Left cardiac atrium (tissue), 4 donors: Measurements from ENCODE around the gene FGFR2. TPM values are rescaled to one million over a fixed set of nuclear protein-coding genes. Genes with fewer than 3 reads are reported as not detected.

Source experiments
- ATAC-seq, 2 donors: fragments of 200-7000 bp; cut with Tn5 transposase; one replicate each; pipeline ENCODE4 v1.9.1; 2020; ENCODE audit warnings: mild to moderate bottlenecking in 2 of 2, moderate library complexity in 2 of 2
- DNase-seq: peaks from one replicate; pipeline ENCODE4 v3.0.0-alpha.2; 2020
- intact Hi-C, 2 donors: fragments of 100-400 bp; cut with DNase I; formaldehyde crosslinking; loops; one replicate each; pipeline versions ENCODE4 v1.14.1 to v1.15.1; 2022 to 2023
- total RNA-seq, 2 donors: library from RNA; stranded (reverse); fragmentation: NEBNext Ultra II Directional; extraction: Animal tissue kit (Norgen Biotek cat#: 25700); gene quantifications; one replicate each; pipeline ENCODE4 v1.2.1, GENCODE V29; 2021
- donor health status: DM: no; HTN: yes; CAD: no.
- donor health status: DM: no; HTN: yes; CAD: no; lungs with severe emphysema.
- donor health status: DM: yes; HTN: yes; CAD: no.
- donor health status: Dilated cardiomyopathy.

Gene FGFR2
- total RNA-seq, 2 donors from 2014 or later: 6.1 to 24.4 TPM

DNA sequence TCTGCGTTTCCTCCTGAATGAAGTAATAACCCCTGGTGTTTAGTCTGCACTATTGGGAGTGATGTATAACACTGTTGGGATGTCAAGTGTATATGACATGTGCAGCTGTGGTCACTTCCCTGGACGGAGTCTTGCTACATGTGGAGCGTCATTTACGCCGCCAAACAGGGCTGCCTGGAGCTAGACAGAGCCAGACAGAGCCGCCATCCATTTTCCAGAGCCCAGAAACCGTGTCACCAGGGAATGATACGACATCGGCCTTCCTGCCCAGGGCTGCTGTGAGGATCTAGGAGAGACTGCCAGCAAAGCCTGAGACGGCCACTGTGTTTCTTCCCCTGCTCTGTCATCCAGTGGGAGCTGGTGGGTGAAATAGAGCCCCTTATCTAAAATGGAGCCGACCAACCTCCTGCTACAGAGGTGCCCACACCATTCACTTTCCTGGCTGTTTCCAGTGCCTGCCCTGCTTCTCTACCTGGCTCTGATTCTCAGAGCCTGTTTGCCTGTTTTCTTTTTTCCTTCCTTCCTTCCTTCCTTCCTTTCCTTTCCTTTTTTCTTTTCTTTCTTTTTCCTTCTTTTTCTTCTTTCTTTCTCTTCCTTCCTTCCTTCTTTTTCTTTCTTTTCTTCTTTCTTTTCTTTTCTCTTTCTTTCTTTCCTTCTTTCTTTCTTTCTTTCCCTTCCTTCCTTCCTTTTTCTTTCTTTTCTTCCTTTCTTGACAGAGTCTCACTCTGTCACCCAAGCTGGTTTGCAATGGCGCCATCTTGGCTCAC lies 13.3 kb upstream of the FGFR2 start:
- ATAC-seq (no peak), DNase-seq (no peak)
- intact Hi-C loops: no loop called here

DNA sequence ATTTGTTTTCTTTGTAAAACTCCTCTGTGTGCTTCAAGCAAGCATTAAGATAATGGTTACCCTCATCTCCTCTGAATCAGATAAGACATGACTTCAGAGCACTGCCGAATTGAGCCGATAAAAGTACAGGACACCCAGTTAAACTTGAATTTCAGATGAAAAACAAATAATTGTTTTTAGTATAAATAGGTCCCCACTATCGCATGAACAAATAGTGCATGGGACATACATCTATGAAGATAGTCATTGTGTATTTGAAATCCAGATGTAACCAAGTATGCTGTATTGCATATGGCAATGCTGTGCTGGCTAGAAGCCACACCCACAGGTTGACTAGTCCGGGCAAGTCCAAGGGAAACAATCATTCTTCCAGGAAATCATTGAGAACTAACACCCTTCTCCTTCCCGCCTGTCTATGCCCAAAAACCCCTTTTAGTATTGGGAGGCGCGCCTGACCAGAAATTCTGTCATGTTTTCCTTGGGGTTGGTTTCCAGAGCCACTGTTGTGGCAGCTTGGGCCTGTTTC lies 12.6 kb upstream of the FGFR2 start:
- DNase-seq (no peak), ATAC-seq (no peak)

DNA sequence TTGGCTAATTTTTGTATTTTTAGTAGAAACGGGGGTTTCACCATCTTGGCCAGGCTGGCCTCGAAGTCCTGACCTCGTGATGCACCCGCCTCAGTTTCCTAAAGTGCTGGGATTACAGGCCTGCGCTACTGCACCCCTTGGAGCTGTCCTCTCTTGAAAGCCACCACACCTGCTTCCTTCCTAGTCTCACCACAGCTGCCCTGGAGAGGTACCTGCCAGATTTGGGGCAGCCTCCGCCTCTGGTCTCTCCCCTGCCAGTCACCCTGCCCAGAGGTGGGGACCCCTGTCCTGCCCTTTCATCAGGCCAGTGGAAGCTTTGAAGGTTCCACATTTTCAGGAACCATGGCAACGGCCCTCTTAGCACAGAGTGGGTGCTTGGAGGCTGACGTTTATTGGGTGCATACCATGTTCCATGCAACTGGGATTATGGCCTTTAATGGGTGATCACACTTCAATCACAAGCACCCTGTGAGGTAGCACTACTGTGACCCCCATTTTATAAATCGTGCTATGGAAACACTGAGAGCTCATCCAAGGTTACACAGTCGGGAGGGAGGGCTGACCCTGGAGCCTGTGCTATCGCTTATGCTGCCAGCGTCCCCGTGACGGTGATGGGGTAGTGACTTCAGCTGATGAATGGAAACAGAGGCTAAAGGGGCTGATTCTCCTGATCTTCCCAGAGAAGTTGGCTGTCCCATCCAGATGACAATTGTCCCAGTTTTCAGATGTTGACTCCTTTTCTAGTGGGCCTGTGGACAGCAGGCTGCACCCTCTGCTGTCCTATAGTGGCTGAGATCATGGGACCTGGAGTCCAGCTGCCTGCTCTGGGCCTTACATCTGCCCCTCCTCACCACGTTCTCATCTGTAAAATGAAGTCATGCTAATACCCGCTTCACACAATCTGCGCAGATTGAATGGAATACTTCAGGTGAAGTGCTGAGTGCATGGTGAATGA lies 11.5 kb upstream of the FGFR2 start:
- ATAC-seq: no peak
- DNase-seq: no peak
- intact Hi-C loops: loop anchor here (5.0 to 10.0 kb wide), 3 partner anchors 125 to 667 kb away; no protein-coding TSS in a partner anchor

More for the DNA sequence above, 12.6 kb upstream of the FGFR2 start:
- intact Hi-C loops: no loop called here

GRCh38 chr10:121608469-121609190 lies 10.4 kb upstream of the FGFR2 start:
- peak; percentile 90 to 97 for ATAC-seq
- DNase-seq: peak; percentile 42
- intact Hi-C loops: loop anchor here (5.0 to 10.0 kb wide), 3 partner anchors 126 to 666 kb away; no protein-coding TSS in a partner anchor

- DNase-seq (no peak), ATAC-seq (no peak)
- intact Hi-C loops: loop anchor here (5.0 to 10.0 kb wide), 3 partner anchors 127 to 665 kb away; no protein-coding TSS in a partner anchor
Measured at GRCh38 chr10:121607310-121608055, 9.2 kb upstream of the FGFR2 start.

DNA sequence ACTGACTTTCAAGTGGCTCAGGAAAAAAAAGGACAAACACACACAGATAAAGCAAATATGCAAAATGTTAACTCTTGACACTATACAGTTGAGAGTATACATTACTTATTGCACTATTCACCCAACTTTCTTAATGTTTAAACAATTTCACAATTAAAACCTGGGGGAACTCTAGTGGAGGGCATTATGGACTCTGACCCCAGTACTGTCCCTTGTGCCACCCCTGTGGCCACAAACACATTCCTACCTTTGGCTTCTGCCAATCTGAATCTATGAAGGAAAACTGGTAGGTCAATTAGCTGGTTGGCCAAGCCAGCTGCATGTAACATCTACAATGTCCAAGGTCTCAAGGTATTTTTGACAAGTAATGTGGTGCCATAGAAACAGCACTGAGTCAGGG lies 7.5 kb upstream of the FGFR2 start:
- intact Hi-C loops: loop anchor here (5.0 to 10.0 kb wide), 3 partner anchors 129 to 663 kb away; no protein-coding TSS in a partner anchor
- ATAC-seq: no peak
- DNase-seq: no peak

GRCh38 chr10:121601458-121601857 lies 3.2 kb upstream of the FGFR2 start:
- DNase-seq (no peak), ATAC-seq (no peak)
- intact Hi-C loops: loop anchor here (10.0 kb wide), 2 partner anchors 133 to 657 kb away; no protein-coding TSS in a partner anchor

DNA sequence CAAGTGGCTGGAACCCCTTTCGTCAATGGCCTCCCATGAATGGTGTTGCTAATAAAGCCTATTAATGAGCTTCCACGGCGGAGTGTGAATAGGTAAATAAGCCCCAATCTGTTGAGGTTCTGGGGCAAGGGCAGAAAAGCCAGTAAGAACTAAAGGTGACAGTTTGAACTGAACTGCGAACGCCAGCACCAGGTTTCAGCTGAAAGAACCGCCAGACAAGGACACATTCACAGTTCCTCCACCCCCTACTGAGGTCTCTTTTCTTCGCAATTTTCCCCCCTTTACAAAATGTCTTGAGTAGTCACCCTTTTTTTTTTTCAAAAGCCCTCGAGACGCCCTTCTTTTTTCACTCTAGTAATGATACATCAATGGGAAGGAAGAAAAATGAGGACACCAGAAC lies 2.4 kb upstream of the FGFR2 start:
- no peak for ATAC-seq
- DNase-seq: no peak
- intact Hi-C loops: loop anchor here (10.0 kb wide), 2 partner anchors 134 to 656 kb away; no protein-coding TSS in a partner anchor

DNA sequence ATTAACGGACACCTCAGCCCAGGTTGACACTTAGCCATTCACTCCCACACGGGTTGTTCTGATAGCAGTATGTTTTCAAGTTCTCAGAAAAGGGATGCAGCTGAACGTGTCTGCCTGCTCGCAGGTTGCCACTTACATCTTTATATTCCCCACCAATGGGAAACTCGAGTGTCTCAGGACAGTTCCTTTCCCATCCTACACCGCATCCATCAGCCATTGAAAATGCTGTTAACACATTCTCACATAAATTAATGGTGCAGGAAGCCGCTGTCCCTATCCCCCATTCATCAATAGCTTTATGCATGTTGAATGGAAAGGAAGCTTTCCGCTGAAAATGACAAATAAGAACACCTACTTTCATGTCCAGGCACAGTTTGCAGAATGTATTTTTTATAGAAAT lies 1.7 kb upstream of the FGFR2 start:
- DNase-seq: no peak
- intact Hi-C loops: loop anchor here (10.0 kb wide), 2 partner anchors 135 to 655 kb away; no protein-coding TSS in a partner anchor
- no peak for ATAC-seq

DNA sequence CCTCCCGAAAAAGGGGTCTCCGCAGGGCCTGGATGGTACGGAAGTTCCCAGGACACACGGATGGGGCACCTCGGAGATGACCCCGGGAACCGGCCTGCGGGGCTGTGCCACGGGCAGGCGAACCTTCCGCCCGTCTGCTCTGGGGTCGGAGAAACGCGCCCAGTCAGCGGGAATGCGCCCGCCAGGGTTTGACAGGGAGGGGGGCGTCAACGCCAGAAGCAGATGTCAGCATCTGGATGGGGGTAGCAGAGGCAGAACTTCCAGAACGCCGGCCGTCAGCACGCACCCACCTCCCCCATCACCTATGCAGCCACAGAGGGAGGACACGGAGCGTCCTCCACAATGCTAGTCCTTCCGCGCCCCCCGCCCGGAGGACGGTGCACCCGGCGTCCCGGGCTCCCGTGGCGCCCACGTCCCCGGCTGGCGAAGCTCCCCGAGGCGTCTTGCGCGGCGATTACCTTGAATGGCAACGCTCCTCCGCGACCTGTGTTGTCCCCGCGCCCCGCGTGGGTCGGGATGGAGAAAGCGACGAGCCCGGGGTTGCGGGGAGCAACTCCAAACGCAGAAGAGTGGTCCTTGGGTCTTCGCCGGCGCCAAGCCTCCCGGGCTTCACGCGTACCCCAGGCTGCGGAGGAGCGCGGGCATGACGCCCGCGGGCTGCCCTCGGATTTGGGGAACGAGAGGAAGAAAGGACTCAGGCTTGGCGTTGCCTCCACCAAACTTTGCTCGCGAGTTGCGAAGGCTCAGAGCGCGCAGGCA lies 561 bp downstream of the FGFR2 start:
- ATAC-seq (peak; percentile 3 to 13), DNase-seq (no peak)
- intact Hi-C loops: no loop called here

- ATAC-seq (peak; percentile 65 to 70), DNase-seq (peak; percentile 59)
- intact Hi-C loops: no loop called here
Measured at GRCh38 chr10:121596689-121597503, 1.3 kb downstream of the FGFR2 start.

DNA sequence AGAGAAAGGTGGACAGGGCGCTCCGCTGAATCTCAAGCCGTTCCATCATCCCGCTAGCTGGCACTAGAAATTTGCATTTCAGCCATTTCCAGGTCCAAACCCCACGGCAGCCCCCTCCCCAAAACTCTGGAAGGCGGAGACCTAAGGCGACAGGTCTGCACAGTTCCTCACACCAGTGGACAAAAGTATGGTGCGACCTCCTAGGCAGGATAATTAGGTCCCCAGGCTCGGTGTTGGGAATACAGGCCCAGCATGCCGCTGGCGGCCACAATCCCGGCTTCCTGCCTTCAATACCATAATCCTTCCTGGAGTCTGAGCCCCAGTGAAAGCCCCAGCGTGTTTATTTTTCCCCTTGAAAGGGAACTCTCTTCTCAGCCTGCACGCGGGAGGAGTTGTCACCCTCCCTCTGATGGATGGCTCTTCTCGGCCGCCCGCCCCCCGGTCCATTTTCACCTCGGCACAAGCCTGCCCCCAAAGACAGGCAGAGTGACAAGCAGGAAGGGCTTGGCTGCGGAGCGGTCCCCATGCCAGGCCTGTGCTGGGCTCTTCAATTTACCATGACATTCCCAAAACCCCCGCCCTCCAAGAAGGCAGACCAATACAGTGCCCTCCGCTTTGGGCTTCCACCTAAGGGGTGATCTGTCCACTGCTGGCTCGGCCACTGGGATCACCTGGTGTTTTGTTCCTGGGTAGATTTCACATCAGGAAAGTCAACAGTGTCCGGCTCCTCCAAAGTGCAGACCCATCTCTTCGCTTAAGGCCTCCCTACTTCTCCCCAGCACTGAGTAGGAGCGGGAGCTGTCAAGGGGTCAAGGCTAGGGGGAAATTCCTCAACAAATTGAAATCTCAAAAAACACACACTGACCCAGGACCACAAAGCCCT lies 2.2 kb downstream of the FGFR2 start:
- ATAC-seq (no peak), DNase-seq (no peak)
- intact Hi-C loops: no loop called here

GRCh38 chr10:121595351-121595805 lies 2.9 kb downstream of the FGFR2 start:
- ATAC-seq (no peak), DNase-seq (no peak)
- intact Hi-C loops: no loop called here

DNA sequence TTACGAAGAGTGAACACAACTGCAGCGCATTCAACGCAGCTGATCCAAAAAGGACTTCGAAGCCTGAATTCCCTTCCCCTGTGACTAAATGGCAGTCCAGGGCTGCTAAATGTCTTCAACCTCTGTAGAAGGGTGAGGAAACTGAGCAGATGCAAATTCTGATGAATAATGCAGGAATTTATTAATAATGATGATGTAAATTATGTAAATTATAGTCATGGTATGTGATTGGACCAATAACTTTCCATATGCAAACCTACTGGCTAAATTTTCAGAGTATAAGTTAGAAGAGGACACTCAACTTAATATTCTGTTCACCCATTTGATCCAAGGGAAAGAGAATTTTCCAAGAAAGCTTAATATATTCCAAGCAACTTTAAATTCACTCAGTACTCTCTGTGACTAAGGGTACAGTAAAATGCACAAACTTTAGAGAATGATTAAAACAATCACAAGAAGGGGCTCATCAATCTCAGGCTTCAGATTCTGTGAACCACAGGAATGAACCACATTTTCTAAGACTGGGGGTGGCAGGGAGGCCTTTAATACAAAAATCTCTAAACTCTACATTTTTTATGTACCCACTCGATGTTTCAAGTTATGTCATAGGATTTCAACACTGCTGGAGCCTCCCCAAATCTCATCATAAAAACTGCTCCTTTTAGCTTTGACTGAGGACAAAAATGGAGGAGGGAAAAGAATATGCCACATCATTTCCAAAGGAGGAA lies 3.5 kb downstream of the FGFR2 start:
- intact Hi-C loops: no loop called here
- DNase-seq (no peak), ATAC-seq (no peak)

GRCh38 chr10:121594076-121594475 lies 4.2 kb downstream of the FGFR2 start:
- ATAC-seq (no peak), DNase-seq (no peak)
- intact Hi-C loops: no loop called here
